ENCODE measurements around the gene ADGRD2.

ADGRD2 gene

GRCh38 chr9:124481115-124481514 is 30.9 kb downstream of the ADGRD2 start:
- DNase-seq = no peak

DNA sequence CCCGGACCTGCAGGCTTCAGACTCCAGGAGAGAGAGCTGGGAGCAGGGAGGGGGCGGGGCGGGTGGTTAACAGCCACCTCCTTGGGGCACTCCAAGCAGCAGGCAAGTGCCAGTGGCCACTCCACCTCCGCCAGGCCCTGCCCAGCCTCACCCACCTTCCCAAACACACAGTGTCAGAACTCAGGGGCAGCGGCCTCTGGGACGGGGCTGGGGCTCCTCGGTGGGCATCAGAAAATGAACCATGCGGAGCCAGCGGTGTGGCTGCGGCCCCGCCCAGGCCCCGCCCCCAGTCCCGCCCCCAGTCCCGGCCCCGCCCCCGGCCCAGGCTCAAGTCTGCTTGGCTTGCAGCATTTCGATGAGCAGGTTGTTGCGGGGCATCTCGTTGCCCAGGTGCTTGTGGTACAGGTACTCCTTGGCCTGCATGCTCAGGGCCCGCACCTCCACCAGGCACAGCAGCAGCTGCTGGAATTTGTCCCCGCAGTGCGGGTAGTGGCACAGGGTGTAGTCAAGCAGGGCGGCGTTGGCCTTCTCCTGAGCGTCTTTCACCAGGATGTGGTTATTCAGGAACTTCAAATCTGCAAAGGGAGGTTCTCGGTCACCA is 32.3 kb downstream of the ADGRD2 start:
- DNase-seq = no peak

GRCh38 chr9:124483481-124483880 is 33.2 kb downstream of the ADGRD2 start:
- no peak for DNase-seq

DNA sequence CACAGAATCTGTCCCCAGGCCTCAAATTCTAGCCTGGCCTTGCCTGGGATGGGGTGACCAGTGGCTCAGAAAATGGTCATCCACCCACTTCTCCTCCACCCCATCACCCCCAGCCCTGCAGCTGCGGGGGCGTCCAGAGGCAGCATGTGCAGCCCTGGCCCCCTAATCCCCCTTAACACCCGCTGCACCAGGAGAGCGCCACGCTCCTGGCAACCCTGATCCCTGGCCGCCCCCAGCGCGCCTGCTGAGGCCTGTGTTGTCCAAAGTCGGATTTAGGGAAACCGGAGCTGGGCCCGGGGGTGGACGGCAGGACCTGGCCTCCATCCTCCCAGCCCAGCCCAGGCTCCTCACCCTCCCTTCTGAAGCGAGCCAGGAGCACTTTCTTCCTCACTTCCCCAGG is 35.0 kb downstream of the ADGRD2 start:
- DNase-seq = no peak

- DNase-seq = no peak
These were observed 35.7 kb downstream of the ADGRD2 start for GRCh38 chr9:124485936-124486335.

DNA sequence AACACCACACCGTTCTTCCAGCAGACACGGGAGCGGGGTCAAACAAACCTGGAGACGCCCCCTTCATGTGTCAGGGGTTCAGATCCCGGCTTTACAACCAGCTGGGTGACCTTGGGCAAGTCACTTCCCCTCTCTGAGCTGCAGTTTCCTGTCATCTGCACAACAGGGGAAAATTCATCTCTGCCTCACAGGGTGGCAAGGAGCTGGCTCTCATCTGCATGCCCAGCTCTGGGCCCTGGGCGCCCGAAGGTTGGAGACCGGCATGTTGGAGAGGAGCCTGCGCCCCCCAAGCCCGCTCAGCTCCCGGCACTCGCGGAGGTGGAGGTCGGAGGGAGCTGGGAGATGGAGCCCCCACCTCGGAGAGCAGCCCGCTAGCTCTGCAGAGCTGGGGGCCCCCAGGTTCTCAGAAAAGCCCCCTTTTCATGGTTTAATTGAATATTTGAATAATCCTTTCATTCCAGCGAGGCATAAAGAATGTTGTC is 36.6 kb downstream of the ADGRD2 start:
- no peak for DNase-seq

GRCh38 chr9:124487260-124488182 is 37.3 kb downstream of the ADGRD2 start:
- DNase-seq = no peak

GRCh38 chr9:124488641-124489210 is 38.5 kb downstream of the ADGRD2 start:
- DNase-seq = no peak

DNA sequence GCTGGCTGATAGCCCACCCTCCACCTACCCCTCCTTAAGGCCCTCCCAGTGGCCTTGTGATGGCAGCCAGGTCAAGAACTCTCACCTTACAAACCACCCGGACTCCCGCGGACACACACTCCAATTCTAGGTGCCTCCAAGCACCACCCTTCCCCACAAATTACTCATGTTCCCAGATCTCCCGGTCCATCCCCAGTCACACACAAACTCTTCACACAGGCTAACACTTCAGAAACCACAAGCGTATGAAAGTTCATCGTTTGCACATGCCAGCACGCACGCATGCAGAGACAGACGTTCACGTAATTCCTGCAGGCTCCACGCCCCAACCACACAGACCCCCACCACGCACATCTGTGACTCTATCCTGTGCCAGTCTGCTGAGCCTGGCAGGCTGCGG is 39.0 kb downstream of the ADGRD2 start:
- no peak for DNase-seq

GRCh38 chr9:124490004-124490403 is 39.8 kb downstream of the ADGRD2 start:
- no peak for DNase-seq

- DNase-seq = no peak
These were observed 41.1 kb downstream of the ADGRD2 start for GRCh38 chr9:124491049-124491975.

DNA sequence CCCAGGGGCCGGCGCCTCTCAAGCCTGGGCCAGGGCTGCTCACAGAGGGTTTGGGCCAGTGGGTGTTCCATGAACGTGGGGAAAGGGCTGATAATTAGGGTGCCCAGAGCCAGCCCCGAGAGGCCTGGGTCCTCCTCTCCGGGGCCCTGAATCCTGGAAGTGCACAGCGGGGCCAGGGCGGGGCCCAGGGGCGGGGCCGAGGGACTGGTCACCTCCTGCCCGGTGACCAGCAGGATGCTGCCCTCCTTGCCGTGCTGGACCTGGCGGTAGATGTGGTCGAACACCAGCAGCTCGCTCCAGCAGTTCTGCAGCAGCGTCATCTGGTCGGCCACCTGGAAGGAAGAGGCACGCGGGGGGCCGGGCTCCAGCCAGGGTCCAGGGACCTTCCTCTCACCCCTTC is 42.6 kb downstream of the ADGRD2 start:
- no peak for DNase-seq

DNA sequence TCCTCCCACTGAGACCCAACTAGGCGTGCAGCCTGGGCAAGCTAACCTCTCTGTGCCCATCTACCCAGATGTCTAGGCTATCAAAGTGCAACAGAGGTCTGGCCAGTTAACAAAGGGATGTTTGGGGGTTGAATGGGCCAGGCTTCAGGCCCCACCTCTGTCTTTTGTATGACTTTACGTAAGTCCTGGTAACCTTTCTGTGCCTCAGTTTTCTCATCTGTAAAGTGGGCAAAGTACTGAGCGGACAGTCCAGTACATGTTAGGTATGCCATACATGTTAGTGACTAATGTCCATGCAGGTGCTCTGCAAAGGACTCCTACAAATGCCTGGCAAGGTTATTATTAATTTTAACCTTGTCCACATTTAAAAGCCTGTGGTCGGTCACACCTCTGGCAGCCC is 43.0 kb downstream of the ADGRD2 start:
- no peak for DNase-seq

- DNase-seq = no peak
These were observed 43.7 kb downstream of the ADGRD2 start for GRCh38 chr9:124493794-124494479.

DNA sequence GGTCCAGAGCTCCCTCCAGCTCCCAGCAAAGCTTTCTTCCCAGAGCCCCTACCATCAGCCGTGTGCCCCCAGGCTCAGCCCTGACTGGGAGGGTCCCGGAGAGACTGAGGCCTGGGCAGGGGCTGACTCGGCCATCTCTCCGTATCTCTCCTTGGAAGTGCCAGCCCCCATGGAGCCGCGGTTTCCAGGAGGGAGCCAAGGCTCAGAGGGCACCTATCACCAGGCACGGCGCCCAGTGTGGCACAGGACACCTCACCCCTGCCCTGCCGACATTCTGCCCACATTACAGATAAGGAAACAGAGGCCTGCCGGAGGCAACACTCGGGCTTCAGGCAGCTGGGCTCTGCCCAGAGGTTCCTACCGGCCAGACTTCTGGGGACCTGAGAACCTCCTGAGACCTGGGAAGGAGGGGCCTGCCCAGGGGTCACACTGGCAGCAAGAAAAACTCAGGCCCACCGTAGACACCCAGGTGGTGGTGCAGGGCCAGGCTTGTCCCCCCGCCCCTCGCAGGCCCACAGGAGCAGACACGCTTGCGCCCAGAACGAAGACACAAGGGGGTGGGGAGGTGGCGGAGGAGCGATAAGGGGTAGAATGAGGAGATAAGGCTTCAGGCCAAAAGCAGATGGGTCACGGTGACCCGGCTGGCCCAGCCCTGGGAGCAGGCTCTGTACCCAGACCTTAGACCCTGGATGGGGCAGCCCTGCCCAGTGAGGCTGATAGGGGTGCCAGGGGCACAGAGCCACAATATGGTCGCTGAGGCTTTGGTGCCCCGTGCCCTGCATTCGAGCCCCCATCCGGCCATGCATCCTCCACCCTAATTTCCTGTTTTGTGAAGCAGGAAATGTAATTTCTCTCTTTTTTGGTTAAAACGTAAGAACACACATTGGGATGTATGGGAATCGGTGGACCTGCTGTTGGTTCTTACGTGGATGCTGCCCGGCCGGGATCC is 45.1 kb downstream of the ADGRD2 start:
- DNase-seq = no peak

GRCh38 chr9:124496075-124496449 is 45.8 kb downstream of the ADGRD2 start:
- no peak for DNase-seq

GRCh38 chr9:124496463-124496862 is 46.2 kb downstream of the ADGRD2 start:
- DNase-seq = no peak

DNA sequence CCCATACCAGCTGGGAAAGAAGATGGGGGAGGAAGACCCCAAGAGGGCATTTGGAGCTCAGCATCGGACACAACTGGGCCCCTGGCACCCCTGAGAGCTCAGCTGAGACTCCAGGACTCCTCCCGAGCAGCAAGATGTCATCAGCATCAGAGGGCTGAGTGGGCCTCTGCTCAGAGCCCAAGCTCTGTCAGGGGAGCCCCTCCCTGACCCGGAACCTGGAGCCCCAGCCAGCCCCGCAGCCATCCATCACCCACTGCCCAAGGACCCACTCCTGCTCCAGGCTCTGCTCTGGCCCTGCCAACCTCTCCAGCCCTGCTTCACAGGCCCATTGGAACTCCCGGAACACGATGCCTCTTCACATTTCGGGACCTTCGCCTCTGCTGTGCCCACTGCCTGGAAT is 47.2 kb downstream of the ADGRD2 start:
- DNase-seq = no peak

DNA sequence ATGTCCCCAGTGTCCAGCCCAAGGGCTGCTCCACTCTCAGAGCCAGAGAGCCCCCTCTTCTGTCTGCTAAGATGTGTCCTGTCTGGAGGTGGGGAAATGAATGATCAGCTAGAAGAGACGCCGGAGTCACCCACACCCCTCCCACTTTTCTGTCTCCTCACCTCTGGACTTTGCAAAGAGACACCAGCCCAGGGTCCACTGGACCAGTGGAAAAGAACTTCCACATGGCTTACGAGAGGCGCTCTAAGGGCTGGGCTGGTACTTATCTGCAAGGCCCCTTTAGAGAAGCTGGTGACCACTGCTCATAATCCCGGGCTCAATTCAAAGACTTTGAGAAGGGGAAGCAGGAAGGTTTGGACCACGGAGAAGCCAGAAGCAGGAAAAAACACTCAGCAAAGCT is 47.8 kb downstream of the ADGRD2 start:
- DNase-seq = no peak

DNA sequence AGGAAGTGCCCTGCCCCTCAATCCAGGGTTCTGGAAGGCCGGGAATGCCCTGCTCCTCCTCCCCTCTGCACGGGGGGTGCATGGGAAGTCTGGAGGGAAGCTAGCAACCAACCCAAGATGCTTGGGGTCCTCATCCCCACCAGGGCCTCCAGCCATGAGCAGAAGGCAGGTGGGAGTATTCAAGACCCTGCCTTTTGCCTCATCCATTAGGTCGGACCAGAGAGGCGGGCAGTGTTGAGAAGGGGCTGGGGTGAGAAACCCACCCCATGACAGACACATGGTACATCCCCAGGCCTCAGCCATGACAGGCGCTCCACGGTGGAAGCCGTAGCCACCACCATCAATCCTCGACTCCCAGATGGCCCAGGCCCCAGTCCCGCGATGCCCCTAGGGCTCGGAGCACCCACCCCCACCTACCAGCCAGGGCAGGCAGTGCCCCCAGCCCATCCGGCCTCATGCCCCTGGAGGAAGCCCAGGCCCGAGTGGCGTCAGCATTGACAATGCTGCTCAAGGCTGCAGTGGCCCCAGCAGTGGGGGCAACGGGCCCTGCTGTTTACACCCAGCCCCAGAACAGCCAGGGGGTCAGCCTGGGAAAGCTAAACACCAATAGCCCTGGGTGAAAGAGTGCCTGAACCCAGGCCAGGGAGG is 48.4 kb downstream of the ADGRD2 start:
- no peak for DNase-seq

GRCh38 chr9:124499216-124499615 is 49.0 kb downstream of the ADGRD2 start:
- no peak for DNase-seq

All from activated CD4-positive, CD25-positive, alpha-beta regulatory T cell treated with anti-CD3 and anti-CD28 coated beads, Interleukin-2, amount 50 U/mL, for 72 hours (primary cell).